Measurements from ENCODE around the gene CLMN. TPM values are rescaled to one million over a fixed set of nuclear protein-coding genes. Genes with fewer than 3 reads are reported as not detected.

Gene CLMN
- total RNA-seq, 1 donor from 2014 or later = 2.1 TPM

- Histone ChIP-seq H3K9ac (ENCODE audit: low read depth in 1 of 3, low read length in 3 of 3) (no peak overlapping the region), H3K27ac (ENCODE audit: low read depth, low read length) (no peak overlapping the region), H3K36me3 (ENCODE audit: control insufficient read depth in 3 of 3, insufficient read depth in 3 of 3, low read length in 3 of 3) (peaks cover 0 to 4% (median 0%) of the 10 kb centered on the region in 3 donors), H3K27me3 (ENCODE audit: control insufficient read depth in 3 of 3, insufficient read depth in 3 of 3, low read length in 3 of 3) (no peaks in the 10 kb centered on the region), H3K4me1 (ENCODE audit: control insufficient read depth in 3 of 3, insufficient read depth in 3 of 3, low read length in 3 of 3) (peaks cover 11 to 17% (median 15%) of the 10 kb centered on the region in 3 donors), H3K4me3 (ENCODE audit: low read length in 3 of 3) (no peak overlapping the region), H3K9me3 (ENCODE audit: control insufficient read depth in 3 of 3, low read length in 3 of 3) (no peaks in the 10 kb centered on the region)
Measured at GRCh38 chr14:95192311-95192710, 127.4 kb downstream of the CLMN start.

GRCh38 chr14:95191445-95192199, 128.1 kb downstream of the CLMN start:
- no peak overlapping the region for H3K27ac ChIP-seq (ENCODE audit: low read depth, low read length)
- H3K27me3 ChIP-seq (ENCODE audit: control insufficient read depth in 3 of 3, insufficient read depth in 3 of 3, low read length in 3 of 3) = no peaks in the 10 kb centered on the region
- H3K9ac ChIP-seq (ENCODE audit: low read depth in 1 of 3, low read length in 3 of 3) = no peak overlapping the region
- peaks cover 0 to 4% (median 0%) of the 10 kb centered on the region in 3 donors for H3K36me3 ChIP-seq (ENCODE audit: control insufficient read depth in 3 of 3, insufficient read depth in 3 of 3, low read length in 3 of 3)
- no peak overlapping the region for H3K4me3 ChIP-seq (ENCODE audit: low read length in 3 of 3)
- H3K4me1 ChIP-seq (ENCODE audit: control insufficient read depth in 3 of 3, insufficient read depth in 3 of 3, low read length in 3 of 3) = peaks cover 11 to 17% (median 15%) of the 10 kb centered on the region in 3 donors
- H3K9me3 ChIP-seq (ENCODE audit: control insufficient read depth in 3 of 3, low read length in 3 of 3) = no peaks in the 10 kb centered on the region

GRCh38 chr14:95190857-95191256, 128.9 kb downstream of the CLMN start:
- Histone ChIP-seq H3K9me3 (ENCODE audit: control insufficient read depth in 3 of 3, low read length in 3 of 3) (no peaks in the 10 kb centered on the region), H3K27ac (ENCODE audit: low read depth, low read length) (no peak overlapping the region)

DNA sequence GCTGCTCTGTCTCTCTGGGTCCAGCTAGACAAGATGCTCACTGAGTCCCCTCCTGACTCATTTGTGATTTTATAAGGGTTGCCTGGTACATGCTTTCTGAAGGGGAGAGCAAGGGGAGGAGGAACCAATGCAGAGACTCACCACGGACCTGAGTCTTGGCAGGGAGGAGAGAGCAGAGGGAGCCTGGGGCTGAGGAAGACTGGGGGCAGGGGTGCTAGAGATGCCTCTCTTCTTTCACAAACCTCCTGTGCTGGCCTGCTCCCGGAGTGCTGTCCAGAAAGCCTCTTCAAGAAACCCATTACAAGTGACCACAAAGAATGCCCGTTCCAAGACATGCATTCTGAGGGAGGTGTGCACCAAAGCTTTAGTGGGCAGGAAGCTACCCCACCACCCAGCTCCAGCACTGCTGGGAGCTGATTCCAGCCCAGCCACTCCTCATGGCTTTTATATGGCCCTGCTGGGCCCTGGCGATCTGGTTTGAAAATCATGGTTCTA, 129.3 kb downstream of the CLMN start:
- Histone ChIP-seq H3K4me3 (ENCODE audit: low read length in 3 of 3) (no peak overlapping the region), H3K27ac (ENCODE audit: low read depth, low read length) (no peak overlapping the region), H3K27me3 (ENCODE audit: control insufficient read depth in 3 of 3, insufficient read depth in 3 of 3, low read length in 3 of 3) (no peaks in the 10 kb centered on the region), H3K36me3 (ENCODE audit: control insufficient read depth in 3 of 3, insufficient read depth in 3 of 3, low read length in 3 of 3) (peaks cover 0 to 2% (median 0%) of the 10 kb centered on the region in 3 donors), H3K9ac (ENCODE audit: low read depth in 1 of 3, low read length in 3 of 3) (no peak overlapping the region), H3K9me3 (ENCODE audit: control insufficient read depth in 3 of 3, low read length in 3 of 3) (no peaks in the 10 kb centered on the region), H3K4me1 (ENCODE audit: control insufficient read depth in 3 of 3, insufficient read depth in 3 of 3, low read length in 3 of 3) (peaks cover 15 to 26% (median 17%) of the 10 kb centered on the region in 3 donors)

More at GRCh38 chr14:95190857-95191256, 128.9 kb downstream of the CLMN start:
- H3K9ac ChIP-seq (ENCODE audit: low read depth in 1 of 3, low read length in 3 of 3) = no peak overlapping the region
- H3K4me3 ChIP-seq (ENCODE audit: low read length in 3 of 3) = no peak overlapping the region
- H3K36me3 ChIP-seq (ENCODE audit: control insufficient read depth in 3 of 3, insufficient read depth in 3 of 3, low read length in 3 of 3) = peaks cover 0 to 2% (median 0%) of the 10 kb centered on the region in 3 donors
- peaks cover 12 to 21% (median 15%) of the 10 kb centered on the region in 3 donors for H3K4me1 ChIP-seq (ENCODE audit: control insufficient read depth in 3 of 3, insufficient read depth in 3 of 3, low read length in 3 of 3)
- H3K27me3 ChIP-seq (ENCODE audit: control insufficient read depth in 3 of 3, insufficient read depth in 3 of 3, low read length in 3 of 3) = no peaks in the 10 kb centered on the region

DNA sequence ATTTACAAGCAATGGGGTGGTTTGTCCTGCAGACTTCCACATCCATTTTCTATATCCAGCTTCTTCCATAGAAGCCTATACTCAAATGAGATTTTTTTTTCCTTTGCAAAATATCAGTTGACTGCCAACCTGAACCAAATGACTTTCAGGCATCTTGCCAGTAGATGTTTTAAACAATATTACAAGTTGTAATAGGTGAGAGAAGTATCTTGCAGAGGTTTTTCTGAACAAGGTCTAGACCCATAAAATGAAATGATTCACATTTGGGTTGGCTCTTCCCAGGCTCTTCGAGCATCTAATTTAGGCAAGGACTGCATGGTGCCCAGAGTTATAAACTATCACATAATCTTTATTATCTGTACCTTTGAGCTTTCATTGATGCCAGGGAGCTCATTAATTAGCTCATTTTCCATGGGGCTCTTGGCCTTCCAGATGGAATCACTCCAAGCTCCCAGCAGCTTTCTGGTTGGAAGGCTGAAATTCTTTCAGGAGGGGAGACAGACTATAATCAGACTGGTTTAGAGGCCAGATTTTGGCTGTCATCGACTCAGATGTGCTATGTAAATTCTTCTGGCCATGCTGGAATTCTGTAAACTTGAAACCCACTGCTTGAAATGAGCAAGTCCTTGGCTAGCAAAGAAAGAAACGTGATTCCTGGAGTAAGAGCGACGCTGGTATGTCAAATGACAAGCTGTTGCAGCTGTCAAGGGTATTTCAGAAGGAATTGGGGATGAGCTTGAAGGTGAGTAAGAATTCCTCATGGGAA, 130.2 kb downstream of the CLMN start:
- Histone ChIP-seq H3K27me3 (ENCODE audit: control insufficient read depth in 3 of 3, insufficient read depth in 3 of 3, low read length in 3 of 3) (no peaks in the 10 kb centered on the region), H3K36me3 (ENCODE audit: control insufficient read depth in 3 of 3, insufficient read depth in 3 of 3, low read length in 3 of 3) (peaks cover 0 to 2% (median 0%) of the 10 kb centered on the region in 3 donors), H3K9me3 (ENCODE audit: control insufficient read depth in 3 of 3, low read length in 3 of 3) (no peaks in the 10 kb centered on the region), H3K4me1 (ENCODE audit: control insufficient read depth in 3 of 3, insufficient read depth in 3 of 3, low read length in 3 of 3) (peaks cover 24 to 34% (median 25%) of the 10 kb centered on the region in 3 donors), H3K9ac (ENCODE audit: low read depth in 1 of 3, low read length in 3 of 3) (peak overlapping the region in 1 of 3 donors; percentile 10), H3K27ac (ENCODE audit: low read depth, low read length) (no peak overlapping the region), H3K4me3 (ENCODE audit: low read length in 3 of 3) (no peak overlapping the region)

GRCh38 chr14:95188380-95188779, 131.3 kb downstream of the CLMN start:
- no peak overlapping the region for H3K9ac ChIP-seq (ENCODE audit: low read depth in 1 of 3, low read length in 3 of 3)
- no peak overlapping the region for H3K27ac ChIP-seq (ENCODE audit: low read depth, low read length)
- H3K4me3 ChIP-seq (ENCODE audit: low read length in 3 of 3) = no peak overlapping the region
- H3K36me3 ChIP-seq (ENCODE audit: control insufficient read depth in 3 of 3, insufficient read depth in 3 of 3, low read length in 3 of 3) = peaks cover 0 to 2% (median 0%) of the 10 kb centered on the region in 3 donors
- no peaks in the 10 kb centered on the region for H3K27me3 ChIP-seq (ENCODE audit: control insufficient read depth in 3 of 3, insufficient read depth in 3 of 3, low read length in 3 of 3)
- peaks cover 30 to 41% (median 33%) of the 10 kb centered on the region in 3 donors for H3K4me1 ChIP-seq (ENCODE audit: control insufficient read depth in 3 of 3, insufficient read depth in 3 of 3, low read length in 3 of 3)
- no peaks in the 10 kb centered on the region for H3K9me3 ChIP-seq (ENCODE audit: control insufficient read depth in 3 of 3, low read length in 3 of 3)

GRCh38 chr14:95185767-95186392, 133.8 kb downstream of the CLMN start:
- Histone ChIP-seq H3K27me3 (ENCODE audit: control insufficient read depth in 3 of 3, insufficient read depth in 3 of 3, low read length in 3 of 3) (no peaks in the 10 kb centered on the region), H3K9ac (ENCODE audit: low read depth in 1 of 3, low read length in 3 of 3) (no peak overlapping the region), H3K4me1 (ENCODE audit: control insufficient read depth in 3 of 3, insufficient read depth in 3 of 3, low read length in 3 of 3) (peaks cover 28 to 44% (median 42%) of the 10 kb centered on the region in 3 donors), H3K36me3 (ENCODE audit: control insufficient read depth in 3 of 3, insufficient read depth in 3 of 3, low read length in 3 of 3) (peaks cover 0 to 3% (median 0%) of the 10 kb centered on the region in 3 donors), H3K9me3 (ENCODE audit: control insufficient read depth in 3 of 3, low read length in 3 of 3) (no peaks in the 10 kb centered on the region), H3K27ac (ENCODE audit: low read depth, low read length) (peak overlapping the region; percentile 77), H3K4me3 (ENCODE audit: low read length in 3 of 3) (no peak overlapping the region)

DNA sequence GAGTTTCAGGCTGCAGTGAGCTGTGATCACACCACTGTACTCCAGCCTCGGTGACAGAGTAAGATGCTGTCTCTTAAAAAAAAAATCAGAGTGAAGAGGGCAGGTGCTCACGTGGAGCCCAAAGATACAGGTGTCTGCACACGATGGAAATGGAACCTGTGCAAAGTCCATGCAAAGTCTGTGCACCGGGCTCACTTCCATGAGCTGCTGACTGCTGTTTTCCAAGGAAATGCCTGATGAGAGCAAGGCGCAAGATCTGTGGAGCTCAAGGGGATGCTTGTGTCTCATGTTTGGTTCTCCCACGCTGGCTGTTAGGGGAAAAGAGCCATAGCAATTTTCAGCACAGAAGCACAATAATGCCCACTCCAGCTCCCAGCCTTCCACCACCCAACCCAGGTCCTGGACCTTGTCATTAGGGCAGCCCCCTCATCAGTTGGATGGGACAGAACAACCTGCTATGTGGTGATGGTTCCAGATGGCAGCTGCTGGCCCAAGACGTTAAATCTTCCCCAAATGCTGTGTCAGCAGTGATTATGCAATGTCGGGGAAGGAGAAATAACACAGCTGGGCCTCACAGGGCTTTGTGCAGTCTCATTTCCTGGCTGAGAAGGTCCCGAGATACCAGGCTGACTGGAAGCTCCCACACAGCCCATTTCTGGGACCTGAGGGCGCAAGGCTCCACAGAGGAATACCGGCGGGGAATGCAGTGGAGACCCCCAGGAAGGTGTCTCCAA, 134.5 kb downstream of the CLMN start:
- H3K27ac ChIP-seq (ENCODE audit: low read depth, low read length) = peak overlapping the region; percentile 77
- no peaks in the 10 kb centered on the region for H3K27me3 ChIP-seq (ENCODE audit: control insufficient read depth in 3 of 3, insufficient read depth in 3 of 3, low read length in 3 of 3)
- no peaks in the 10 kb centered on the region for H3K9me3 ChIP-seq (ENCODE audit: control insufficient read depth in 3 of 3, low read length in 3 of 3)
- H3K4me1 ChIP-seq (ENCODE audit: control insufficient read depth in 3 of 3, insufficient read depth in 3 of 3, low read length in 3 of 3) = peaks cover 24 to 40% (median 35%) of the 10 kb centered on the region in 3 donors
- H3K36me3 ChIP-seq (ENCODE audit: control insufficient read depth in 3 of 3, insufficient read depth in 3 of 3, low read length in 3 of 3) = peaks cover 0 to 3% (median 0%) of the 10 kb centered on the region in 3 donors
- H3K9ac ChIP-seq (ENCODE audit: low read depth in 1 of 3, low read length in 3 of 3) = no peak overlapping the region
- no peak overlapping the region for H3K4me3 ChIP-seq (ENCODE audit: low read length in 3 of 3)

DNA sequence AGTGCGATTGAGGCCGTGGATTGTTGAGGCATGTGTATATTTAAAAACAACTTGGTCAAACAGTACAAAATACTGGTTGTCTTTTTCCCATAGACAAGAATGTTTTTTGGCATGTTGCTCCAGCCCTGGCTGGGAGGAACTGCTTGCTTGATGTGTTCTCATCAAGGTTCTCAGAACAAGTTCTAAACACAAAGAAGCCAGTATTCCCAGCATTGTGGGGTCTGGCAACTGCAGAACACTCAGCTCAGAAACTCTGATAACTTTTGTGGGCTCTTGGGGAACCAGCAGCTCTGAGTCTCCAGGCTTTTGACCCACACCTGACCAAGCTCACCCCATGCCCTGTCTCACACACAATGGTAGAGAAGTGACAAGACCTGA, 135.3 kb downstream of the CLMN start:
- Histone ChIP-seq H3K36me3 (ENCODE audit: control insufficient read depth in 3 of 3, insufficient read depth in 3 of 3, low read length in 3 of 3) (peaks cover 0 to 6% (median 3%) of the 10 kb centered on the region in 3 donors), H3K9ac (ENCODE audit: low read depth in 1 of 3, low read length in 3 of 3) (no peak overlapping the region), H3K9me3 (ENCODE audit: control insufficient read depth in 3 of 3, low read length in 3 of 3) (no peaks in the 10 kb centered on the region), H3K4me1 (ENCODE audit: control insufficient read depth in 3 of 3, insufficient read depth in 3 of 3, low read length in 3 of 3) (peaks cover 18 to 34% (median 28%) of the 10 kb centered on the region in 3 donors), H3K4me3 (ENCODE audit: low read length in 3 of 3) (no peak overlapping the region), H3K27ac (ENCODE audit: low read depth, low read length) (peak overlapping the region; percentile 77), H3K27me3 (ENCODE audit: control insufficient read depth in 3 of 3, insufficient read depth in 3 of 3, low read length in 3 of 3) (no peaks in the 10 kb centered on the region)

Data from skeletal muscle tissue (tissue), 4 donors.